Transverse colon (tissue), 4 donors: ENCODE results near the gene LETM1.

Experiments
- CTCF ChIP-seq, 5 experiments: fragments of 200-600 bp in 3 of 5; fragments of 450-650 bp in 2 of 5; sonication (generic) in 3 of 5; IDR thresholded peaks; 1 replicate in 2 of 5; 2 replicates in 3 of 5; pipeline ENCODE4 v1.5.1; 2016 to 2017; ENCODE audit warnings: antibody characterized with exemption in 5 of 5, inconsistent platforms in 3 of 5, mild to moderate bottlenecking in 2 of 5, moderate library complexity in 1 of 5
- POLR2A ChIP-seq: fragments of 450-650 bp; IDR thresholded peaks from one replicate; pipeline ENCODE4 v1.6.1; 2016; ENCODE audit warnings: antibody characterized with exemption, mild to moderate bottlenecking, moderate library complexity
- POLR2AphosphoS5 ChIP-seq, 3 donors: sonication (generic); formaldehyde crosslinking; IDR thresholded peaks; one replicate each; pipeline ENCODE4 v1.6.1; 2016; ENCODE audit warnings: antibody characterized with exemption in 3 of 3

GRCh38 chr4:1809754-1810502 lies 46.0 kb downstream of the LETM1 start:
- TF ChIP-seq POLR2A (no peak), CTCF (IDR thresholded peaks at IDR 0.05) (peak; percentile 79 to 94 (median 86)), POLR2AphosphoS5 (IDR thresholded peaks at IDR 0.05) (no peak)
